Upper lobe of right lung (tissue), 1 donor: ENCODE measurements around the gene CAPRIN2. TPM values are rescaled to one million over a fixed set of nuclear protein-coding genes. Genes with fewer than 3 reads are reported as not detected.

ENCODE experiments used
- ATAC-seq: fragments of 200-7000 bp; cut with Tn5 transposase; one replicate; pipeline ENCODE4 v1.9.1; 2020; ENCODE audit warnings: mild to moderate bottlenecking, moderate library complexity
- DNase-seq: peaks from one replicate; pipeline ENCODE4 v3.0.0-alpha.2; 2020
- H3K27ac ChIP-seq: fragments of 200-600 bp; one replicate; pipeline ENCODE4 v1.8.0; 2022
- H3K27me3 ChIP-seq: fragments of 200-600 bp; one replicate; pipeline ENCODE4 v1.8.0; 2022; ENCODE audit warnings: mild to moderate bottlenecking
- H3K36me3 ChIP-seq: fragments of 200-600 bp; one replicate; pipeline ENCODE4 v1.8.0; 2022
- H3K4me1 ChIP-seq: fragments of 200-600 bp; one replicate; pipeline ENCODE4 v1.8.0; 2022
- H3K4me3 ChIP-seq: fragments of 200-600 bp; one replicate; pipeline ENCODE4 v1.8.0; 2022; ENCODE audit warnings: mild to moderate bottlenecking
- H3K9me3 ChIP-seq: fragments of 200-600 bp; one replicate; pipeline ENCODE4 v1.8.0; 2022
- intact Hi-C: fragments of 100-400 bp; cut with DNase I; formaldehyde crosslinking; loops from one replicate; pipeline ENCODE4 v1.11.0; 2022
- total RNA-seq: library from RNA; stranded (reverse); fragmentation: NEBNext Ultra II Directional; extraction: Animal tissue kit (Norgen Biotek cat#: 25700); gene quantifications from one replicate; pipeline ENCODE4 v1.2.1, GENCODE V29; 2021
- TF ChIP-seq, protein P1 (sequence below): fragments of 200-600 bp; IDR thresholded peaks from one replicate; pipeline ENCODE4 v1.8.0; 2022; ENCODE audit warnings: antibody characterized with exemption
- donor health status: DM: no; HTN: yes; CAD: no; lungs with severe emphysema.

CAPRIN2 gene
- total RNA-seq, 1 donor from 2014 or later = 17.2 TPM

DNA sequence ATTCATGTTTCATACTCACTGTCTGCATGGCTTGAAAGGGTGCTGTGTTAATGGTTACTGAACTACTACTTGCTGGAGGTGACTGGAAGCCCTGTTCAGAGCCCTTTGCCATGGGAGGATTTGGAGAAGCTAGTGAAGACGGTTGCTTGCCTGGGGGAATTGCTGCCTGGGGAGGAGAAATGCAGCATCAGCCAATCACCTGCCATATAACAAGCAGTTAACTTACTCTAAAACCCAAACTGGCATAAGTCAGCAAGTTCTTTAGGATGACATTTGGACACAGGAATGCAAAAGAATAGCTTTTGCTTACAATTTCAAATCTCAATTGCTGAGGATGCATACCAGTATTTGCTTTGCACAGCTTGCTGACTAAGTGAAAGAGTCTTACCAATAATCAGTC is 35.7 kb downstream of the CAPRIN2 start:
- ATAC-seq (no peak), DNase-seq (no peak)
- Histone ChIP-seq H3K36me3 (peaks cover 56% of the 10 kb centered on the region), H3K4me1 (no peaks in the 10 kb centered on the region), H3K4me3 (no peak overlapping the region), H3K27ac (no peak overlapping the region), H3K9me3 (no peaks in the 10 kb centered on the region), H3K27me3 (no peaks in the 10 kb centered on the region)
- TF ChIP-seq, protein P1, sequence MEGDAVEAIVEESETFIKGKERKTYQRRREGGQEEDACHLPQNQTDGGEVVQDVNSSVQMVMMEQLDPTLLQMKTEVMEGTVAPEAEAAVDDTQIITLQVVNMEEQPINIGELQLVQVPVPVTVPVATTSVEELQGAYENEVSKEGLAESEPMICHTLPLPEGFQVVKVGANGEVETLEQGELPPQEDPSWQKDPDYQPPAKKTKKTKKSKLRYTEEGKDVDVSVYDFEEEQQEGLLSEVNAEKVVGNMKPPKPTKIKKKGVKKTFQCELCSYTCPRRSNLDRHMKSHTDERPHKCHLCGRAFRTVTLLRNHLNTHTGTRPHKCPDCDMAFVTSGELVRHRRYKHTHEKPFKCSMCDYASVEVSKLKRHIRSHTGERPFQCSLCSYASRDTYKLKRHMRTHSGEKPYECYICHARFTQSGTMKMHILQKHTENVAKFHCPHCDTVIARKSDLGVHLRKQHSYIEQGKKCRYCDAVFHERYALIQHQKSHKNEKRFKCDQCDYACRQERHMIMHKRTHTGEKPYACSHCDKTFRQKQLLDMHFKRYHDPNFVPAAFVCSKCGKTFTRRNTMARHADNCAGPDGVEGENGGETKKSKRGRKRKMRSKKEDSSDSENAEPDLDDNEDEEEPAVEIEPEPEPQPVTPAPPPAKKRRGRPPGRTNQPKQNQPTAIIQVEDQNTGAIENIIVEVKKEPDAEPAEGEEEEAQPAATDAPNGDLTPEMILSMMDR = no peak
- intact Hi-C loops = no loop called here

DNA sequence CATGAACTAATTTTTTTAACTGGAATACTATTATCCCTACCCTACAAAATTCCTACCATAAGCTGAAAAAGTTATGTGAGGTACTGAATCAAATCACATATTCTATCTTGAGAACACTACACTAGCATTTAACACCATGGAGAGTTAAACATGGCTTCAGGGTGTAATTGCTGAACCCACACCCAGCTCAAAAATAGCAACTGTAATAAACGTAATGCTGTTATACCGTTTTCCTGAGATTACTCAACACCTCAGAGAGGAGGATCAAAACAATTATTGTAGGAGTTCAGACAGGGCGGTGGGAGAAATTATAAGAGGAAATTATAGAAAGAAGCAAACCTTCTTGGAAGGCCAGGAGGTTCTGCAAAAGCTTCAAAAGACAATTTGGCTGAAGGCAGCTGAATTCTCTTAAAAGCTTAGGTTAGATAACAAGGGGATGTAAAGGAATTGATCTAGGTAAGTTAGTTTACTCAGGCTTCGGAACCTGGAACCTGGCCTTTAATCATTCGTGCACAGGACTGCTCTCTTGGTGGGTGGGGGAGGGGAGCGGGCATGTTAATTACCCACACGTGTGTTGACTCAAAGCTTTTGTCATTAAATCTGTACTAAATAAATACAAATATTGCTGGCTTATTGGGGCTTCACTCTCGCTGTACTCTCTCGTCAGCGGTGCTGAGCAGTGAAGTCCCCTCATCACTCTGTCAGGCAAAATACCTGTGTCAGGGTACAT is 47.0 kb downstream of the CAPRIN2 start:
- H3K36me3 ChIP-seq = peaks cover 26% of the 10 kb centered on the region
- no peak overlapping the region for H3K27ac ChIP-seq
- no peaks in the 10 kb centered on the region for H3K27me3 ChIP-seq
- intact Hi-C loops = no loop called here
- no peak for ATAC-seq
- no peaks in the 10 kb centered on the region for H3K9me3 ChIP-seq
- no peaks in the 10 kb centered on the region for H3K4me1 ChIP-seq
- TF ChIP-seq, protein P1 = no peak
- no peak for DNase-seq
- no peak overlapping the region for H3K4me3 ChIP-seq

DNA sequence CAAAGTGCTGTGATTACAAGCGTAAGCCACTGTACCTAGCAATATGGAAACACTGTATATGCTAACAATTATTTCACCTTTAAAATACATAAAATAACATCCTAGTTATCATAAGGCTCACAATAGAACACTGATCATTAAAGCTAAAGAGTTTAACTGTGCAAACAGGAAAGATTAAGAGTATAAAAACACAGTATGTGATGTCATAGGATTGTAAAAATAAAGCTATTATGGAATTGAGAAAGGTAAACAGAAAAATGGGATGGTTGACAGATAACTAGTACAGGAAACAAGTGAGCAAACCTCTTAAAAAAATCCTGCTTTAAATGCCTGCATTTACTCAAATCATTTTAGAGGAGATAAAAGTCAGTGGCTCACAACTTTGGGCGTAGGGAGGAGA is 48.3 kb downstream of the CAPRIN2 start:
- Histone ChIP-seq H3K4me3 (no peak overlapping the region), H3K27me3 (no peaks in the 10 kb centered on the region), H3K27ac (no peak overlapping the region), H3K9me3 (no peaks in the 10 kb centered on the region), H3K36me3 (peaks cover 15% of the 10 kb centered on the region), H3K4me1 (no peaks in the 10 kb centered on the region)
- DNase-seq (no peak), ATAC-seq (no peak)
- intact Hi-C loops = no loop called here
- TF ChIP-seq, protein P1 = no peak

DNA sequence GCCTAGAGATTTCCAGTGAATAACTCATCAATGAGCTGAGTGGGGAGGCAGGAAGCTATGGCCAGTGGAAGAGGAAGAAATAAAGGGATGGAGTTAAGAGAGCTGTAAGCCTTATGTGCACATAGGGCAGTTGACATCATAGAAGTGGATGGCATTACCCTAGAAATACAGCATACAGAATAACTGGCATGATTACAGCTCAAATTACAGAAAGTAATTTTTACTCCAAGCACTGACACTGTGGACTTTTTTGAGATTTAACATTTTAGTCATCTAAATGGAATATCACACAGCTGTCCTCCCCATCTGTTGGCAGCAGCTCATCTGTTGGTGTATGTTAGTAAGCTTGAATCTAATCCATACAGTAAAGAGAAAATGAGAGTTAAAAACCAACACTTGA is 53.7 kb downstream of the CAPRIN2 start:
- Histone ChIP-seq H3K27ac (no peak overlapping the region), H3K27me3 (no peaks in the 10 kb centered on the region), H3K9me3 (no peaks in the 10 kb centered on the region), H3K36me3 (no peaks in the 10 kb centered on the region), H3K4me1 (peaks cover 4% of the 10 kb centered on the region), H3K4me3 (no peak overlapping the region)
- DNase-seq (no peak), ATAC-seq (no peak)
- intact Hi-C loops = no loop called here
- TF ChIP-seq, protein P1 = no peak

DNA sequence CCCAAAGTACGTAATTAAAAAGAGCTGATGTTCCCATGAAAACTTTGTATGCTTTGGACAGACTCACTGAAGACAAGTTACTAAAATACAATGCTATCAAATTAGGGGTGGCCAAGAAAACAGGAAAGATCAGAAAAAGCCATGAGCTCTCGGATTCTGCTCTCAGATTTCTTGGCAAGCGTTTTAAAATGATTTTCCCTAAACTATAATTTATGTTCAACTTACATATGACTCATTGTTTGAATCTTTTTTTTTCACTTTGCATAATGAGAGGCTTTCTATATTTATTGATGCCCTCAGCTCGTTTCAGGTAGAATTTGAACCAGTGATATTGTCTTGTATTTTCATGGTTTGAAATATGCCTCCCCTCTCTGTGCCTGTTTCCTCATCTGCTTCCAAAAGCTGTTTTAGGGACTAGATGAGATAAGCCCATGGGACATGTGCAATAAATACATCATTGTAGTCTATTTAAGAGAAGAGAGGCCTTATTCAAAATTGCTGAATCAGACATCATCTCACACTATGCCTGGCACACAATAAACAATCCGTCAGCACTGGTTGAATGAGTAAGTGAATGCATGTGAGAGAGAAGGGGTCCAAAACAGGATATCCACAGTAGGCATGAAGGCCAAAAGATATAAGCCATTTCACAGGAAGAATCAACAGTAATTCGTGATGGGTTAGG is 54.4 kb downstream of the CAPRIN2 start:
- Histone ChIP-seq H3K4me3 (no peak overlapping the region), H3K36me3 (no peaks in the 10 kb centered on the region), H3K27me3 (no peaks in the 10 kb centered on the region), H3K9me3 (no peaks in the 10 kb centered on the region), H3K27ac (no peak overlapping the region), H3K4me1 (peaks cover 4% of the 10 kb centered on the region)
- no peak for DNase-seq
- intact Hi-C loops = no loop called here
- TF ChIP-seq, protein P1 = no peak
- no peak for ATAC-seq
